ENCODE data around the gene CASP4.
"Not testable (repeated sequence)": the region's sequence is repeated elsewhere in the genome, so short reads cannot be mapped to it uniquely, and the experiment has no call there.

The CASP4 gene

DNA sequence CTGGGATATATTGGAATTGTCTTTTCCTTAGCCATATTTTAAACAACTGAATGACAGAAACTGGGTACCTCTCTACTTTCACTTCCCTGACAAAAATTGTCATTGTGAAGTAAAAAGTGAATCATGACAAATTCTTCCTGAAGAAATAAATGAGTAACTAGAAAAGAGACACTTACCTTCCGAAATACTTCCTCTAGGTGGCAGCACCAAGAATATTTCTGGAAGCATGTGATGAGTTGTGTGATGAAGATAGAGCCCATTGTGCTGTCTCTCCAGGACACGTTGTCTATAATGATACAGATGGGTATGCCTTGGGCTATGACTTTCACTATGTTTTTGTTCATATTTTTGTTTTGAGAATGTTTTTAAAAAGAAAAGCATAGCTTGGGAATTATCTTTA lies 21.5 kb downstream of the CASP4 start:
- no peak for DNase-seq

DNA sequence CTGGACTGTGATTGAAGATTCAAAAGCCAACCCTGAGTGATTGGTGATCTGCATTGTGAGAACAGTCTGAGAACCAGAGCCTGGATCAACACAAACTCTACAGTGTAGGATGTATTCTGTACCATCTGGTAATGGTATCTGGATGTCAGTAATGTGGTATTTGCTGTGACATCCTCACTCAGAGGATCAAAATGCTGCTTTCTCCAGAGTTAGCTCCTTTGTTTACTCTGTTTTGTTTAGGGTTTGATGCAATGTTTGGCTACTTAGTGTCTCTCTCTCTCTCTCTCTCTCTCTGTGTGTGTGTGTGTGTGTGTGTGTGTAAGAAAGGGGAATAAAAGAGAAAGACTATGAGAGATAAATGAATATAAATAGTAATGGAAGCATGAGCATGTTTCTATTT lies 24.3 kb downstream of the CASP4 start:
- DNase-seq = no peak

DNA sequence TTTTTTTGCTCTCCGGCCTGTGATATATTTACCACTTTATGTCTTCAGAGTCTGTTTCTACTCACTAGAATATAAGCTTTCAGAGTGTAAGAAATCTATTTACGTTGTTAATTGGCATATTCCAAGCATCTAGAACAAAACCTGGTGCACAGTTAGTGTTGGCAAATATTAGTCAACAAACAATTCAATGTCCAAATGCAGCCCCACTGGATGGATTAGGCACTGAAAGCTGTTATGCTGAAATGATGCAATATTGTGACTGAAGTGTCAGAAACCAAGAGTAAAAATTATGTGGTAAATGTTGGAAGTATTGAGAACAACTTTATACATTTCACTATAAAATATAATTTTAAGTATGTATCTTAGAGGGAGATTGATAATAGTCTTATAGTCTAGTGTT lies 24.8 kb downstream of the CASP4 start:
- DNase-seq = no peak

DNA sequence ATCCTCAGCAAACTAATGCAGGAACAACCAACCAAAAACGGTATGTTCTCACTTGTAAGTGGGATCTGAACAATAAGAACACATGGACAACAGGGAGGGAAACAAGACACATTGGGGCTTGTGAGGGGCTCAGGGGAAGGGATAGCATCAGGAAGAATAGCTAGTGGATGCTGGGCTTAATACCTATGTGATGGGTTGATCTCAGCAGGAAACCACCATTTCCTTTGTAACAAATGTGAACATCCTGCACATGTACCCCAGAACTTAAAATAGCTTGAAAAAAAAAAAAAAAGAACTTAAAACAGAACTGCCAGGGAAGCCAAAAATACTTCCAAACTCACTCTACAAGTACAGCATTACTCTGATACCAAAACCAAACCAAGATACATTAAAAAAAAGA lies 33.8 kb downstream of the CASP4 start:
- DNase-seq = no peak

DNA sequence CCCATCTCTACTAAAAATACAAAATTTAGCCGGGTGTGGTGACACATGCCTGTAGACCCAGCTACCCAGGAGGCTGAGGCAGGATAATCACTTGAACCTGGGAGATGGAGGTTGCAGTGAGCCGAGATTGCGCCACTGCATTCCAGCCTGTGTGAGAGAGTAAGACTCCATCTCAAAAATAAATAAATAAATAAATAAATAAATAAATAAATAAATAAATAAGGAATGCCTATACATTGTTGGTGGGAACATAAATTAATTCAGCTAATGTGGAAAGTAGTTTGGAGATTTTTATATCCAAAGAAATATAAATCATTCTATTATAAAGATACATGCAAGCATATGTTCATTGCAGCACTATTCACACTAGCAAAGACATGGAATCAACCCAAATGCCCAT lies 34.3 kb downstream of the CASP4 start:
- DNase-seq = not testable (repeated sequence)

DNA sequence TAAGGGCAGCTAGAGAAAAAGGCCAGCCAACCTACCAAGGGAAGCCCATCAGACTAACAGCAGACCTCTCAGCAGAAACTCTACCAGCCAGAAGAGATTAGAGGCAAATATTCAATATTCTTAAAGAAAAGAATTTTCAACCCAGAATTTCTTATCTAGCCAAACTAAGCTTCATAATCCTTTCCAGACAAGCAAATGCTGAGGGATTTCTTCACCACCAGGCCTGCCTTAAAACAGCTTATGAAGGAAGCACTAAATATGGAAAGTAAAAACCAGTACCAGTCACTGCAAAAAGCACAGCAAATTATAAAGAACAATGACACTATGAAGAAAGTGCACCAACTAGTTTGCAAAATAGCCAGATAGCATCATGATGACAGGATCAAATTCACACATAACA lies 39.6 kb downstream of the CASP4 start:
- DNase-seq = no peak

DNA sequence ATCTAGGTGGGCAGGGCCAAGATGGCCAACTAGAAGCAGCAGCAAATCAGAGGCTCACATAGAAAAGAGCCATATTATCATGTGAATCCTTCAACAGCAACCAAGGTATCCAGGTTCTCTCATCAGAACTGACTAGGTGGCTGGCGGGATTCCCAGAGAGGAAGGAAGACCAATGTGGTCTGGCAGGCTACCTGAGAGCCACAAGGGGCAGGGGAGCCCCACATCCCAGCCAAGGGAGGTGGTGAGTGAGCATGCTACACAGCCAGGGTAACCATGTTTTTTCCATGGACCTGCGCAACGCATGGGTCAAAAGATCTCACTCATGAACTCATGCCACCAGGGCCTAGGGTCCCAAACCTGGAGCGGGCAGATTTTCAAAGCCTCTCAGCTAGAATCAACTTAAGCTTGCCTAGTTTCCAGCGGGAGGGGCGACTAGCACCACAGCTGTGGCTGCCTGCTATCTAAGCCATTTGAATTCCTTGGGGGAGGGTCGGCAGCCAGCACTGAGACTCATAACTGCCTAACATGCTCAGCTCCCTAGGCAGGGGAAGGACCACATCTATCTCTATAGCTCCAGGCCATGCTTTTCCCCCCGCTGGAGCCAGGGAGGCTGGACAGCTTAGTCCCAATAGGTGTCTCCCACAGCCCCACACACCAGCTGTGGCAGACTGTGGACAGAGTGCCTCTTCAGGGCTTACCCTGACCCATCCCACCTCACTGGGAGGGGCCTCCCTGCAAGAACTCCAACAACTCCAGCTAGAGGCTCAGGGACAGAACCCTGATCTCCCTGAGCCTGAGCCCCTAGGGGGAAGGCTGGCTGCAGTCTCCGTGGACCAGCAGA lies 41.4 kb downstream of the CASP4 start:
- DNase-seq = no peak

DNA sequence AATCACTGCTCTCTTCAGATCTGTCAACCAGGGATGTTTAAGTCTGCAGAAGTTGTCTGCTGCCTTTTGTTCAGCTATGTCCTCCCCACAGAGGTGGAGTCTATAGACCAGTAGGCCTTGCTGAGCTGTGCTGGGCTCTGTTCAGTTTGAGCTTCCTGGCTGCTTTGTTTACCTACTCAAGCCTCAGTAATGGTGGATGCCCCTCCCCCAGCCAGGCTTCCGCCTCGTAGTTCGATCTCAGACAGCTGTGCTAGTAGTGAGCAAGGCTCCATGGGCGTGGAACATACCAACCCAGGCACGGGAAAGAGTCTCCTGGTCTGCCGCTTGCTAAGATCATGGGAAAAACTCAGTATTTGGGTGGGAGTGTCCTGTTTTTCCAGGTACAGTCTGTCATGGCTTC lies 42.5 kb downstream of the CASP4 start:
- DNase-seq = no peak

DNA sequence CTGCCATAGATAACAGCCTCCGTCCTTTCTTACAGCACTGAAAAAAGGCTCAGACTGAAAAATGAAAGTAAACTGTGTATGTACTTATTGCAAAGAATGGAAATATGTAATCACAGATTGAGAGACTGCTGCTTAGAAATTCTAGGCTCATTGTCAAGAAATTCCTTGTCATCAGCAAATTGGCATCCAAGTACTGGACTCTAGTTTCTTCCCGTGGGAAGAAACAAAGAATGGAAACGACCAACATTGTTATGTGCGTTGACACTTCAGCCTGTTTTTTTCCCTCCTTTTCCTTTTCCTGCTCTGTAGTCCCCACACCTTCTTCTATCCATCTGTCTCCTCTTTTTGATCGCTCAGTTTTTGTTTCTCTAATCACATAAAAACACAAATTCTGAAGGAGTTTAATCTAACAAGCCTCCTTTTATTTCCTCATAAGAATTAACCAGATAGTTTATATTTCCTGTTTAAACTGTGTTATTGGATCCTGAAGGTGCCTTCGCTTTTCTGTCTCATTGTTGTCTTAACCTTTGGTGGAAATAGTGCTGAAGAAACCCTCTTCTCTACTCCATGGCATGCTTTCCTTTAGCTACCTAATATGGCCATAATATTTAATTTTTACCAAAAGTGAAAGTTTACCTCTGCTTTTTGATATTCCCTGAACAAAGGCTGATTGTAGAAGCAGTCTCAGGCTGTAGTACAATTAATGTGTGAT lies 50.1 kb downstream of the CASP4 start:
- peak; percentile 48 for DNase-seq

DNA sequence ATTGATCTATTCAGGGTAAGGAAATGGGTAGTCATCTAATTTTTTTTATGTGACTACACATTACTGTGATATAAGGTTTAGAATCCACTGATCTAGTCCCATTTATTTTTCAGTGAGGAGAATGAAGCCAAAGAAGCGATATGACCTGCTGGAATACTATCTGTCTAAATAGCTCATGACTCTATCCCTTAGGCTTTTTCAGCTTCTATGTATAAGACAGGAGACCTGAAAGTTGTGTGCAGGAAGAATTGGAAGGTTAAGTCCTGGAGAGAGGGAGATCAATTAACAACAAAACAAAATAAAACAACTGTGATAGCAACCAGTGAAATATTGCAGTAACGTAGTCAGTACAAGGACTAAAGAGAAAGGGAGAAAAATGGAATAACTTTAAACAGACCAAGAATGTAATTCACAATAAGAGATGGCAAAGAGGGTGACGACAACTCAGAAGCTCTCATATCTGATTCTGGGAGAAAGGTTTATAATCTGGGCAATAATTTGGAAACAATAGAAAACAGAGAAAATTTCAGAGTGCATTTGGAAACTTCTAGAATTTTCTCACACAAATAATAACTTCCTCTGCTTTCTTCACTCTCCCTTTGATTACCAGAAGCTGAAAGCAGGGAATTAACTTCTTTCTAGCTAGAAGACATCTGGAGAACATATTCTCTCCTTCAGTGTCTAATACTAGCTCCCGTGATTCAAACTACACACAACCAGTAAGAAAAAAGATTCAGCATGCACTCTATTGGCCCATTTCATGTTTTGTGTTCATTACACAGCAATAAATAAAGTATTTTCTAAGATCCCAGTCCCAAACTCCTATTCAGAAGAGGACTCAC lies 50.9 kb downstream of the CASP4 start:
- DNase-seq = no peak

DNA sequence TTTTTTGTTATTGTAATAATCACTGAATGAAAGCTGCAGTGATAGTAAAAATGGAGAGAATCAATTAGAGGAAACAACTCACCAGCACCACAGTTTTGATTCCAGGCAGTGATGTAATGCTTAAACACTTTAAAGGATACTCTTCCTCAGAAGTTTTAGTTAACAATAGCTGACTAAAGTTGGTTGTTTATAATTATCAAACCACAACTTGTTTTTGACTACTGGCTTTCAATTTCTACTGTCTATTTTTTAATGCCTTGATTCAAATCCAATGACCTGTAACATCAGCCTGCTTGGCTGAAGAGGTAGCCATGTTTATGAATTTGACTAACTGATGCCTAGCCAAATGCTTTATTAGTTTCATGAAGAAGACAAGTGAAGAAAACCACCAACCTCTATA lies 51.9 kb downstream of the CASP4 start:
- no peak for DNase-seq

DNA sequence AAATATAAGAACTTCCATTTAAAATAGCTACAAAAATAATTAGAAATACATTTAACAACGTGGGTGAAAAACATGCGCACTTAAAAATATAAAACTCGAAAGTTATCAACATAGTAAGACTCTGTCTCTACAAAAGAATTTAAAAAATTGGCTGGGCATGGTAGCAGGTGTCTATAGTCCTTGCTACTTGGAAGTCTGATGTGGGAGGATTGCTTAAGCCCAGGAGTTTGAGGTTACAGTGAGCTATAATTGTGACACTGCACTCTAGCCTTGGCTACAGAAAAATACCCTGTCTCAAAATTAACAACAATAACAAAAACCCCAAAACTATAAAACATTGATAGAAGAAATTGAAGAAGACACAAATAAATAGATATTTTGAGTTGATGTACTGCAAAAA lies 56.3 kb downstream of the CASP4 start:
- no peak for DNase-seq

DNA sequence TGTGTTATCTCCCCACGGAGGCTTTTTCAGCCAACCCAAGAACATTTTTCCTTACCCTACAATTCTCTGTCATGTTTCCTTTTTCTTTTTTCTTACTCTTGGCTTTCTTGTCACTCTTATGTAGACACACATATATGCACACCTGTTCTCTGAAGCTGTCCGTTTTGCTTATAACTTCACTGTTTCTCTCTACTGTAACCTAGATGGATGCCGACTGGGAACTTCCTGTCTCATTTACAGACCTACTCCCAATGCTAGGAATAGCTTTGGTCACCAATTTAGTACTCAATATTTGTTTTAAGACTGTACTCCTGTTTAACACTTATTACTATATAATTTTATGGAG lies 60.2 kb downstream of the CASP4 start:
- DNase-seq = no peak

DNA sequence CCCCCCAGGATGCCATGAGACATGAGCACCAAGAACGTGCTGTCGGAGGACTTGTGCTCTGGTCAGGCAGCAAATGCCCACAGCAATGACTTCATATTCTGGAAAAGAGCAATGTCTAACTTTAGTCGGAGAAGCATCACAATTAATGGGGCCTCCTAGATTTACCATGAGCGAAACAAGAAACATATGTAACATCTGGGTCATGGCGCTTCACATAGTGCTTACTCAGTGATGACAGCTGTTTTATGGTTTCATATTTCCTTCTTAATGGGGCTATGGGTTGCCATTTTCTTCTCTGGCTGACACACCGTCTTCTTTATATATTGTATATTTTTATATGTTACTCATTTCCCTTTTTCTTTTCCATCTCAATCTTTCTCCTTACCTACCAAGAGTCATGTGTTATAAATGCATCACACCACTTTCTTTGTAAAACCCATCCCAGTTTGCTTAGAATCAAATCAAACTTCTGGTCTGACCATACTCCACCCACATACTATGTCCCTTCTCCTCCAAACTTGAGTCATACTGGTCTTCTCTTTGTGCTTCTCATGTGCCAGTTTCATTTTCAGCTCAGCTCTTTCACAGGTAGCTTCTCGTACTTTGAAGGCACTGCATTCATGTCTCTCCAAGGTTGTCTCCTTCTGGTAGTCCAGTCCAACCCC lies 60.7 kb downstream of the CASP4 start:
- DNase-seq = no peak

DNA sequence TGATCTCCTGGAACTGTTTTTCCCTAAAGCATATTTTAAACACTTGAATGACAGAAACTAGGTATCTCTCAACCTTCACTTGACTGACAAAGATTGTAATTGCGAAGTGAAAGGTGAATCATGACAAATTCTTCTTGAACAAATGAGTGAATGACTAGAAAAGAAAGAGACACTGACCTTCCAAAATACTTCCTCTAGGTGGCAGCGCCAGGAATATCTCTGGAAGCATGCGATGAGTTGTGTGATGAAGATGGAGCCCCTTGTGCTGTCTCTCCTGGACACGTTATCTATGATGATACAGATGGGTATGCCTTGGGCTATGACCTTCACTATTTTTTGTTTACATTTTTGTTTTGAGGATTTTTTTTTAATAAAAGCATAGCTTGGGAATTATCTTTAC lies 63.1 kb downstream of the CASP4 start:
- DNase-seq = no peak

DNA sequence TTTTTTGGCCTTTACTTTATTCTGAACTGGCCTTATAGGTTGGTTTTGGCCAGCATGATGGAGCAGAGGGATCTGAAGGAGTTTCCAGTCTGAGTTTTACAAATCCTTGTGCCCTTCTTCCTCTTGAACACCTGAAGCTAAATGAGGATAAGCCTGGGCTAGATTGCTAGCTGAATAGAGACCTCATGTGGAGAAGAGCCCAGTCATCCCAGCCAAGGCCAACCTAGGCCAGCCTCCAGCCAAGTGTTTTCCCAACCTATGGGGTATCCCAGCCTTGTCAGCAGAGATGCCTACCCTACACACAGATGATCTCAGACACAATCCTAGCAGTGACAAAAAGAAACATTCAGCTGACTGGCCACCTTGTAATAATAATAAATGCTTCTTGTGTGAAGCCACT lies 69.1 kb downstream of the CASP4 start:
- DNase-seq = no peak

DNA sequence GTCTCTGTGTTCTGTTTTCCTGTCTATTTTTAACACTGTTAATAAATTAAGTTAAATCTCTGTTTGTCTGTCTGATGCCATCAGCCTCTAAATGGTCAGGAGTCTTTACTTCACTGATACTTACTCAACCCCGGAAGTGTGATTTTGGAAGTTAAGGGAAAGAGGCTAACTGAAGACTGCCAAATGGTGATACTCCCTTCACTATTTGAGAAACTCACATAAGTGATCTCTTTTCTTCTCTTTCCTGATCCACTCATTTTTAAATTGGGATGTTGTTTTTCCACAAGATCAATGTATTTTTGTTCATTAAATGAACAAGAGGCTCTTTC lies 69.7 kb downstream of the CASP4 start:
- DNase-seq = no peak

DNA sequence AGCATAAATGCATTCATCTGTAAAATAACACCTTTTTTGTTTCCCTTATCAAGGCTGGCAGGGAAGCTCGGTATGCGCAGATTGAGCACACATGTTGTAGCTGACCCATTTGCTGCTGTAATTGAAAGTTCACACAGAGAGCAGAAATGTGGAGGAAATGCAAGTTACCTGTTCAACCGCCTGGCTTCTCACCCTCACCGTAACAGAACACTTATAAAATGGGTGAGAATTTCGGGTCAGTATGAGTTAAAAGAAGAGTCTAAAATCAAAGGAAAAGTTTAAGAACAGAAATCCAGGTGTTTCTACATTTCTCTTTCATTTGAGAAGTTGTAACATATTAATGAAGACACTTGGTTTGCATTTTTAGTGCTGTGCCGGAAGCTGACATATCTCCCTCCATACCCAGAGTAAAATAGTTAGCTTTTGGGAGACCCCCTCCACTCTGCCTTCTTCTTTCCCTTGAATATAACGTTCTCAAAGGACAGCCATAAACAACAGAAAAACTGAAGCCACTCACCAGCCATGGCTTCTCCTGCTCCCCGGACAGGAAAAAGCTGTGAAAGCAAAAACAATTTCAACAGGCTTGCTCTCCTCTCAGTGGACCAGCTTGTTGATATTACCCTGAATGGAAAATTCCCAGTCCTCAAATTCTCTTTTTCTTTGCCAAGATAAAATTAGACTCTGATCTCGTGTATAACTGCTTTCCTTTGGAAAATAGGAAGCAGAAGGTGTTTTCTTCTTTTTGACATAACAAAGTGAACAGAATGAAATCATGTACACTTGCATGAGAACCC lies 70.3 kb downstream of the CASP4 start, which contains the start of gene CASP12:
TSS of gene CASP12 (minus strand) at position 570 of the 794 bp plus-strand sequence.
- no peak for DNase-seq

DNA sequence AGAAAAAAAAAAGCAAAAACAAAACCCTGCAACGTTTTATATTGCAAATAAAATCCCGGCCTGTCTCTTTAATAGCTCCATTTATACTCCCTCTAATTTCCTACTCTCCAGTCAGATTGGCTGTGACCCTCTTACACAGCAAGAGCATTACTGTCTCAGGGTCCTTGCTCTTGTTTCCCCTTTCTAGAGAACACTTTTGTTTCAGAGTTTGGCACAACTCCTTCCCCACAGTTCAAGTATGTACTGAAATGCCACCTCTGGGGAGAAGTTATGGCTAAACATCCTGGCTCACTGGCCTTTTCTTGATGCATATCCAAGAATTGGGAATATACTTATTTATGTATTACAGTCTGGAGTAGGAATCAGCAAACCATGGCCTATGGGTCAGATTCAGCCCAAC lies 72.7 kb downstream of the CASP4 start:
- DNase-seq = no peak

DNA sequence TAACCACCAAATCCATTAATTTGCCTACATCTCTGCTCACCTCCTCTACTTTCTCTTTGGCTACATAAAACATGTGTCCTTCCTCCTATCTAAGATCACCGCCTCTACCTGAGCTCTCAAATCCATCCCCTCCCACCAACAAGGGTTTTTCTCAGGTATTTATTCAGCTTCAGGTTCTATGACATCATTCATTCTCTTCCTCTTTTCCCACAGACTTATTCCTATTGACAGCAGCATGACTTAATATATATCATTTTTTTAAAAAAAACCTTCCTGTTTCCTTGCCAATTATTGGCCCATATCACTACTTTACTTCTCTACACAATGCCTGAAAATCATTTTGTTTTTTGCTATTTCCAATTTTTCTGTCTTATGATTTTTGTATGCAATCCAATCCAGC lies 74.5 kb downstream of the CASP4 start:
- no peak for DNase-seq
